ENCODE data around the gene ELAVL1. TPM values are rescaled to one million over a fixed set of nuclear protein-coding genes. Genes with fewer than 3 reads are reported as not detected.

The ELAVL1 gene
- total and polyA plus RNA-seq, 5 experiments from 2014 or later = 41.5 to 55.8 (median 55.1) TPM

- DNase-seq (peak in 1 of 10 donors; percentile 15), ATAC-seq (no peak)
- POLR2A ChIA-PET = no interaction called here
- no peaks in the 10 kb centered on the region for H3K9me3 Mint-ChIP-seq
- H3K4me3 Mint-ChIP-seq = no peak overlapping the region
- peaks cover 4 to 8% (median 7%) of the 10 kb centered on the region in 4 donors for H3K4me1 Mint-ChIP-seq
- H3K27ac Mint-ChIP-seq = no peak overlapping the region
- H3K27me3 Mint-ChIP-seq = no peaks in the 10 kb centered on the region
- peaks cover 0 to 59% (median 5%) of the 10 kb centered on the region in 3 donors for H3K36me3 Mint-ChIP-seq
These were observed 23.8 kb downstream of the ELAVL1 start for GRCh38 chr19:7981661-7982060.

- no peak overlapping the region for H3K4me3 Mint-ChIP-seq
- peak in 1 of 10 donors; percentile 31 for DNase-seq
These were observed 24.2 kb downstream of the ELAVL1 start for GRCh38 chr19:7981199-7981598.

GRCh38 chr19:7980635-7981121 is 24.8 kb downstream of the ELAVL1 start:
- POLR2A ChIA-PET = no interaction called here
- DNase-seq = peak in 1 of 10 donors; percentile 41
- Mint-ChIP-seq H3K4me1 (peaks cover 2 to 8% (median 5%) of the 10 kb centered on the region in 4 donors), H3K9me3 (no peaks in the 10 kb centered on the region), H3K27ac (peak overlapping the region in 1 of 10 donors; percentile 38), H3K4me3 (peak overlapping the region in 1 of 10 donors; percentile 19), H3K36me3 (peaks cover 0 to 52% (median 5%) of the 10 kb centered on the region in 3 donors), H3K27me3 (no peaks in the 10 kb centered on the region)
- ATAC-seq = no peak

More at GRCh38 chr19:7981199-7981598, 24.2 kb downstream of the ELAVL1 start:
- Mint-ChIP-seq H3K27ac (no peak overlapping the region), H3K4me1 (peaks cover 2 to 8% (median 6%) of the 10 kb centered on the region in 4 donors), H3K36me3 (peaks cover 0 to 55% (median 5%) of the 10 kb centered on the region in 3 donors), H3K27me3 (no peaks in the 10 kb centered on the region), H3K9me3 (no peaks in the 10 kb centered on the region)
- ATAC-seq = no peak
- POLR2A ChIA-PET = no interaction called here

- POLR2A ChIA-PET = no interaction called here
- no peak for ATAC-seq
- H3K36me3 Mint-ChIP-seq = peaks cover 0 to 55% (median 5%) of the 10 kb centered on the region in 3 donors
These were observed 25.3 kb downstream of the ELAVL1 start for GRCh38 chr19:7980168-7980567.

GRCh38 chr19:7979559-7979958 is 25.9 kb downstream of the ELAVL1 start:
- peaks cover 0 to 55% (median 5%) of the 10 kb centered on the region in 3 donors for H3K36me3 Mint-ChIP-seq
- no peaks in the 10 kb centered on the region for H3K9me3 Mint-ChIP-seq
- POLR2A ChIA-PET = no interaction called here
- peak in 1 of 10 donors; percentile 32 for DNase-seq
- H3K4me1 Mint-ChIP-seq = peaks cover 2 to 8% (median 5%) of the 10 kb centered on the region in 4 donors
- no peak overlapping the region for H3K27ac Mint-ChIP-seq
- H3K27me3 Mint-ChIP-seq = no peaks in the 10 kb centered on the region
- no peak for ATAC-seq
- no peak overlapping the region for H3K4me3 Mint-ChIP-seq

More at GRCh38 chr19:7980168-7980567, 25.3 kb downstream of the ELAVL1 start:
- Mint-ChIP-seq H3K27me3 (no peaks in the 10 kb centered on the region), H3K4me3 (no peak overlapping the region), H3K9me3 (no peaks in the 10 kb centered on the region), H3K4me1 (peaks cover 2 to 8% (median 5%) of the 10 kb centered on the region in 4 donors), H3K27ac (peak overlapping the region in 1 of 10 donors; percentile 62)
- DNase-seq = peak in 1 of 10 donors; percentile 34

DNA sequence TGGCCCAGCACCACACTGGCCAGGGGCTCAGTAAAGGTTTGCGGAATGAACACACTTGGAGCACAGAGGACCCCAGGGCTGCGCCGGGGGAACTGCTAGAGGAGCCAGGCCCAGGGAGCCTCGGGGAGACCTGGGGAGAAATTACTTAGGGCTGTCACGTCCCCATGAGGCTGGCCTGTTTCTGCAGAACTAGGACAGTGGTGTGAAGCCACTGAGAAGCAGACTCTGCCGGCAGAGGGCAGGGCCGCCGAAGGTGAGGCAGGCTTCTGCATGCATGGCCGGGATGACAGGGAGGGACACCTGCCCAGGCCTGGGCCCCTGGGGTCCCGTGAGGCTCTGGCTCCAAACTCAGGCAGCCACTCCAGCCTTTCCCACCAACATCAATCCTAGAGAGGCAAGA is 26.4 kb downstream of the ELAVL1 start:
- POLR2A ChIA-PET = no interaction called here
- no peaks in the 10 kb centered on the region for H3K27me3 Mint-ChIP-seq
- DNase-seq = peak in 1 of 10 donors; percentile 41
- H3K27ac Mint-ChIP-seq = no peak overlapping the region
- H3K4me3 Mint-ChIP-seq = no peak overlapping the region
- H3K36me3 Mint-ChIP-seq = peaks cover 0 to 58% (median 8%) of the 10 kb centered on the region in 3 donors
- H3K9me3 Mint-ChIP-seq = no peaks in the 10 kb centered on the region
- no peak for ATAC-seq
- peaks cover 1 to 4% (median 3%) of the 10 kb centered on the region in 4 donors for H3K4me1 Mint-ChIP-seq

GRCh38 chr19:7978179-7978825 is 27.1 kb downstream of the ELAVL1 start:
- Mint-ChIP-seq H3K4me1 (no peaks in the 10 kb centered on the region), H3K27ac (peak overlapping the region in 2 of 10 donors; percentile 22 to 45), H3K36me3 (peaks cover 0 to 59% (median 5%) of the 10 kb centered on the region in 3 donors), H3K4me3 (no peak overlapping the region), H3K27me3 (no peaks in the 10 kb centered on the region), H3K9me3 (no peaks in the 10 kb centered on the region)
- DNase-seq = peak in 1 of 10 donors; percentile 51
- POLR2A ChIA-PET = no interaction called here
- no peak for ATAC-seq

GRCh38 chr19:7977723-7978040 is 27.8 kb downstream of the ELAVL1 start:
- Mint-ChIP-seq H3K27ac (no peak overlapping the region), H3K4me3 (no peak overlapping the region), H3K36me3 (peaks cover 0 to 61% (median 5%) of the 10 kb centered on the region in 3 donors), H3K4me1 (no peaks in the 10 kb centered on the region), H3K27me3 (no peaks in the 10 kb centered on the region), H3K9me3 (no peaks in the 10 kb centered on the region)
- POLR2A ChIA-PET = no interaction called here
- ATAC-seq (no peak), DNase-seq (peak in 1 of 10 donors; percentile 26)

GRCh38 chr19:7977021-7977722 is 28.3 kb downstream of the ELAVL1 start:
- Mint-ChIP-seq H3K36me3 (peaks cover 0 to 61% (median 5%) of the 10 kb centered on the region in 3 donors), H3K27ac (no peak overlapping the region), H3K4me3 (no peak overlapping the region), H3K27me3 (no peaks in the 10 kb centered on the region), H3K9me3 (no peaks in the 10 kb centered on the region), H3K4me1 (no peaks in the 10 kb centered on the region)
- DNase-seq (peak in 1 of 10 donors; percentile 35), ATAC-seq (no peak)
- POLR2A ChIA-PET = no interaction called here

DNA sequence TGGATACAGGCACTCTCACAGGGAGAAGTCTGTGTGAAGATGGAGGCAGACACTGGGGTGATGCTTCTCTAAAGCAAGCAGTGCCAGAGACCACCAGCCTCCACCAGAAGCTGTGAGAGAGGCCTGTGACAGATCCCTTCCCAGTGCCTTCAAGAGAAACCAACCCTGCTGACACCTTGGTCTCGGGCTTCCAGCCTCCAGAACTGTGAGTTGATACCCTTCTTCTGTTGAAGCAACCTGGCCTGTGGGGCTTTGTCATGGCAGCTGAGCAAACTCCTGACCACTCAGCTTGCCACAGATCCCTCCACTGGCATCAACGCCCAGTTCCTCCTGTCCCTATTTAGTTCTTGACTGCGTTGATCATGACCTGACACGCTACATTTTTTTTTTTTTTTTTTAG is 29.0 kb downstream of the ELAVL1 start:
- Mint-ChIP-seq H3K9me3 (no peaks in the 10 kb centered on the region), H3K4me3 (no peak overlapping the region), H3K36me3 (peaks cover 0 to 60% (median 5%) of the 10 kb centered on the region in 3 donors), H3K4me1 (no peaks in the 10 kb centered on the region), H3K27me3 (no peaks in the 10 kb centered on the region), H3K27ac (no peak overlapping the region)
- peak in 1 of 10 donors; percentile 26 for DNase-seq
- ATAC-seq = no peak
- POLR2A ChIA-PET = no interaction called here

GRCh38 chr19:7975037-7975436 is 30.4 kb downstream of the ELAVL1 start:
- Mint-ChIP-seq H3K4me1 (no peaks in the 10 kb centered on the region), H3K27me3 (no peaks in the 10 kb centered on the region), H3K9me3 (no peaks in the 10 kb centered on the region), H3K27ac (no peak overlapping the region), H3K36me3 (peaks cover 0 to 53% (median 3%) of the 10 kb centered on the region in 3 donors), H3K4me3 (no peak overlapping the region)
- POLR2A ChIA-PET = no interaction called here
- ATAC-seq (no peak), DNase-seq (no peak)

DNA sequence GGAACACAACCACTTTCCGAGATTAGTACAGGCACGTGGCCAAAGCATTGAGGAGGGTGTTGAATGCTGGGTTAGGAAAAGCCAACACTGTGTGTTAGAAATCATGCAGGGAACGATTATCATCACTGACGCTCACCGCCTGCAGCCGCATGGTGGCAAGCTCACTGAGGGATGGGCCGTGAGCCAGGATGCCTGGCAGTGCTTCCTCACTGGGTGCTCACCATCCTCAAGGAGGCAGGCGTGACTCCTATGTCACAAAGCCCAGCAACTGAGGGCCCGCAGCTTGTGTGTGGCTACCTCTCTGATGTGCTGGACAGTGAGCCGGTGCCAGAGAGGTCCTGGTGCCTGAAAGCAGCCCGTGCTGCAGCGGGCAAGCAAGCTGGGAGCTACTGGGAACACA is 31.6 kb downstream of the ELAVL1 start:
- Mint-ChIP-seq H3K27ac (no peak overlapping the region), H3K4me3 (no peak overlapping the region), H3K36me3 (peaks cover 0 to 44% (median 3%) of the 10 kb centered on the region in 3 donors), H3K27me3 (no peaks in the 10 kb centered on the region), H3K4me1 (no peaks in the 10 kb centered on the region), H3K9me3 (no peaks in the 10 kb centered on the region)
- POLR2A ChIA-PET = no interaction called here
- no peak for ATAC-seq
- no peak for DNase-seq

Data from naive thymus-derived CD8-positive, alpha-beta T cell (primary cell).